ENCODE measurements around the gene SPHK1.
A peak's percentile ranks its signal among the peaks of the same experiment; 100 is the strongest.
"Not testable (repeated sequence)": the region's sequence is repeated elsewhere in the genome, so short reads cannot be mapped to it uniquely, and the experiment has no call there.

The SPHK1 gene

DNA sequence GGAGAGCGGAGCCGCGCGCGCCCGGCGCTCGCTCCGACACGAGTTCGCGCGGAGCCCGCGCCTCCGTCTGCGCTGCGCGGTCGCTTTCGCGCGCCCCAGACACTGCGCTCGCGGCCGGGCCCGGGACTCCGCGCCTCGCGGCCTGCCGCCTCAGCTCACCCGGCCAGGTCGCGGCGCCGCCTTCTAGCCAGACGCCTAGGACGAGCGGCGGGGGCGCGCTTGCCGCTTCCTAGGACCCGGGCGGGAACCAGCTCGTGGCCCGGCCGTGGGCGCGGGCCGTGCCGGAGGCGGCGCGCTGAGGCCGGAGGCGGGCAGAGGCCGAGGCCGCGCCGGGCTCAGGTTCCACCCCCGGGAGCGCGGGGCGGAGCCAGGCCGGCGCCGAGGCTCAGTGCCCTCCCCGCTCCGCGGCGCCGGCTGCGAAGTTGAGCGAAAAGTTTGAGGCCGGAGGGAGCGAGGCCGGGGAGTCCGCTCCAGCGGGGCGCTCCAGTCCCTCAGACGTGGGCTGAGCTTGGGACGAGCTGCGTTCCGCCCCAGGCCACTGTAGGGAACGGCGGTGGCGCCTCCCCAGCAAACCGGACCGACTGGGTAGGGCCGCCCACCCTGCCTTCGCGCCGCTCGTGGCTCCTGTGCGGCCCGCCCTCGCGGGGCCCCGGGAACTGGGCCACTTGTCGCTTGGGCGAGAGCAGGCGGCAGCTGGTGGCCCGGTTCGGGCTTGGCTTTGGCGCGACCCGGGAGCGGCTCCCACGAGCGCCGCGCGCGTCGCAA, at the start of gene SPHK1:
Gene SPHK1 (plus strand): TSS at position 388 of the 765 bp plus-strand sequence. CDS start 1,036 bp downstream, outside the sequence.
- peak; percentile 76 to 84 for DNase-seq

DNA sequence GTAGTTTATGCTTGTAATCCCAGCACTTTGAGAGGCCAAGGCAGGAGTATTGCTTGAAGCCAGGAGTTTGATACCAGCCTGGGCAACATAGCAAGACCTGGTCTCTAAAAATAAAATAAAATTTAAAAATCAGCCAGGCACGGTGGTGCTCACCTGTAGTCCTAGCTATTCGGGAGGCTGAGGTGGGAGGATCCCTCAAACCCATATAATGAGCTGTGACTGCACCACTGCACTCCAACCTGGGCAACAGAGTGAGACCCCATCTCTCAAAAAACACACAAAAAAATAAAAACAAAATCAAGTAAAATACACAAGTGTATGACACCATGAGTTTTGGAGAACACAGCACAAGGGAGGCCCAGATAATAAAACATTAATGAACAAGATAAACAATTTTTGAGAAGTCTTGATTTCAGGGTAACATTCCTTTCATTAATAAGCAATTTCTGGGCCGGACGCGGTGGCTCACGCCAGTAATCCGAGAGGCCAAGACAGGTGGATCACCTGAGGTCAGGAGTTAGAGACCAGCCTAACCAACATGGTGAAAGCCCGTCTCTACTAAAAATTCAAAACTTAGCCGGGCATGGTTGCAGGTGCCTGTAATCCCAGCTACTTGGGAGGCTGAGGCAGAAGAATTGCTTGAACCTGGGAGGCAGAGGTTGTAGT, 48.6 kb upstream of the SPHK1 start:
- DNase-seq, result no peak

- DNase-seq, result peak; percentile 31 to 32
These were observed 47.5 kb upstream of the SPHK1 start for GRCh38 chr17:76336756-76337412.

DNA sequence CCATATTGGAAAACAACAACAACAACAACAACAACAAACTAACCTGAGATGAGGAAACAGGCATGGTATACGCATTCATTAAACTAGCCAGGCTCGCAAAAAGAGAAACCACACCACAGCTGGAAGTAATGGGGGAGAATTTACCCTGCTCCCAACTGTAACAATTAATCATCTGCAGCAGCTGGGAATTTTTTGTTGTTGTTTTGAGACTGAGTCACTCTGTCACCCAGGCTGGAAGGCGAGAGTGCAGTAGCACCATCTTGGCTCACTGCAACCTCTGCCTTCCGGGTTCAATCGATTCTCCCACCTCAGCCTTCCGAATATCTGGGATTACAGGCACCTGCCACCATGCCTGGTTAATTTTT, 47.0 kb upstream of the SPHK1 start:
- no peak for DNase-seq

- DNase-seq, result no peak
These were observed 43.1 kb upstream of the SPHK1 start for GRCh38 chr17:76341301-76341700.

DNA sequence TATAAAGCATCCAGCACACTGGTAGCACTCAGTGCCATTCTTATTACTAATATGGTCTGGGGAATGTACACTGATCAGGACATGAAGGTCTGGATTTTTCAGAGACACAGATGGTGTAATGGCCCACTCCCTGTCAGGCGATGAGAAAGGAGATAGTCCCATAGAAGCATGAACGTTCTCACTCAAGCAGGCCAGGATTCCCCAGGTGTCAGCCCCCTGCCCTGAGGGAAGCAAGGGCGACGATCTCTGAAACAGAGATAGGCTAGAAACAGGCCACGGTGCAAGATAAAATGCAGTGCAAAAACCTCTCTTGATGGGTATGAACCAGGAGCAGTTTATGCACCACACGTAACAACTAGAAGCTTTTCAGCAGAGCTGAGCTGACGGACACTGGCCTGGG, 41.3 kb upstream of the SPHK1 start:
- no peak for DNase-seq

DNA sequence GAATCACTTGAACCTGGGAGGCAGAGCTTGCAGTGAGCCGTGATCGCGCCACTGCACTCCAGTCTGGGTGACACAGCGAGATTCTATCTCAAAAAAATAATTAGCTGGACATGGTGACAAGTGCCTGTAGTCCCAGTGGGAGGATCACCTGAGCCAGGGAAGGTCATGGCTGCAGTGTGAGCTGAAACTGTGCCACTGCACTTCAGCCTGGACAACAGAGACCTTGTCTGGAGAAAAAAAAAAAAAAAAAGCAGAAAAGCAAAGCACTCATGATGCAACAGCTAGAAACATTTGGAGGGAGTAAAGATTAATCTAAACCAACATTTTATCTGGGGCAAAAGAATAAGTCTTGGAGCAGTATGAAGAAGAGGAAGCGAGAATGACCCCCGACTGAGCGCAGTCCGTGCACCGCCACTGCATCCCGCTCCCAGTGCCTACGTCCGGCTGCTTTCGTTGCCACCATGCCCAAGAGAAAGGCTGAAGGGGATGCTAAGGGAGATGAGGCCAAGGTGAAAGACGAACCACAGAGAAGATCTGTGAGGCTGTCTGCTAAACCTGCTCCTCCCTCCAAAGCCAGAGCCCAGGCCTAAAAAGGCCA, 38.9 kb upstream of the SPHK1 start:
- no peak for DNase-seq

- DNase-seq, result not testable (repeated sequence)
These were observed 37.5 kb upstream of the SPHK1 start for GRCh38 chr17:76346936-76347335.

DNA sequence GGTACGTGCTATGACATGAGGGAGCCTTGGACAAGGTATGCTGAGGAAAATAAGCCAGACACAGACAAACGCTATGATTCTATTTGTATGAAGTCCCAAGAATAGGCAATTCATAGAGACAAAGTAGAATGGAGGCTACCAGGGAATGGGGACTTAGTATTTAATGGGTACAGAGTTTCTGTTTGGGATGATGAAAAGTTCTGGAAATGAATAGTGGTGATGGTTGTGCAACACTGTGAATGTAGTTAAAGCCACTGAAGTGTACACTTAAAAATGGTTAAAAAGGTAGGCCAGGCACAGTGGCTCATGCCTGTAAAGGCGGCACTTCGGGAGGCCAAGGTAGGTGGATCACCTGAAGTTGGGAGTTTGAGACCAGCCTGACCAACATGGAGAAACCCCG, 33.9 kb upstream of the SPHK1 start:
- no peak for DNase-seq

DNA sequence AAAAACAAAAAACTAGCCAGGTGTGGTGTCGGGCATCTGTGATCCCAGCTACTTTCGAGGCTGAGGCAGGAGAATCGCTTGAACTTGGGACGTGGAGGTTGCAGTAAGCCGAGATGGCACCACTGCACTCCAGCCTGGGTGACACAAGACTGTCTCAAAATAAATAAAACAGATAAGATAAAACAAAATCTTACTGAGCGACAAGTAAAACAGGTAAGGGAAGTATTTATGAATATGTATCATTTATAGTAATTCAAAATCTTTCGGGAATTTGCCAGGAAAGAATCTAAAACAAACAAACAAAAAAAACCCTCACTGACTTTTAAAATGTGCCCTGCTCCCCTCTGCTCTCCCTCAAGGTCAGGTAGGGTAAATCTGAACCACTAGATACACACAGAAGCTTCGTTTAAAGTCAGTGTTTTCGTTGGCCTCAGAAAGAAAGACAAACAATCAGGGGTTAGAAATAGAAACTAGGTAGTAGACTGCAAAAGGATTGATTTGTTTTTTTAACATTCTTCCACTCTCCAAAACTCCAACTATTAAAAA, 32.8 kb upstream of the SPHK1 start:
- no peak for DNase-seq

- DNase-seq, result peak in 1 of 2 experiments; percentile 16
These were observed 31.3 kb upstream of the SPHK1 start for GRCh38 chr17:76353004-76353598.

DNA sequence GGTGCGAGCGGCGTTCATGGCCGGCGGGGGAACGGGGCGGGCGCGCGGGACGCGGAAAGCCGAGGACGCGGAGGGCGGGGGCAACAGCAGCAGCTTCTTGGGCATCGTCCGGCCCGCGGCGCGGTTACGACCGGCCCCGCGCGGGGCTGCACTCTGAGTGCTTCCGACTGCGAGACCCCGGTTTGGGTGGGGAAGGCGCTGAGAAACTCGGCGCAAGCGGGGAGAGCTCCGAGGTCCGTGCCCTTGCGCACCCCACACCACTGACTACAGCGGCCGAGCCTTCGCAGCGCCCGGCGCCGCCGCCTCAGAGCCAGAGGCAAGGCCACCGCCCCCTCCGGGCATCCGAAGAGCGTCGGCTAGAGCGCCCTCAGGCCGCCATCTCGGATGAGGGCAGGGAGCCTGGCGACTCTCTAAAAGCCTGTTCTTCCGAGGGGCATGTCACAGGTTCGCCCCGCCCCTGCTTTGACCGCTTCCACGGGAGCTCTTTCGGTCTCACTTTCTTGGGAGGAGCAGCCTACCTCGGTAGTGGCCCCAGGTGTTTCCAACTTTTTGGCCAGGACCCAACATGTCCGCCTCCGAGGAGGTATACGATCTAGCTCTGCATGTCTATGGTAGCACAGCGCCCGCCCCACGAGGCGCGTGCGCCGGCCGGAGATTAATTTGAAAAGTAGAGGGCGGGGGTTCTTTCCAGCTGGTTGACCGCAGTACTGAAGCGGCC, 30.7 kb upstream of the SPHK1 start, which contains the start of gene PRPSAP1:
Gene PRPSAP1 (minus strand): TSS at position 318 of the 718 bp plus-strand sequence. CDS start 213 bp downstream, at position 105.
- peak; percentile 96 for DNase-seq

DNA sequence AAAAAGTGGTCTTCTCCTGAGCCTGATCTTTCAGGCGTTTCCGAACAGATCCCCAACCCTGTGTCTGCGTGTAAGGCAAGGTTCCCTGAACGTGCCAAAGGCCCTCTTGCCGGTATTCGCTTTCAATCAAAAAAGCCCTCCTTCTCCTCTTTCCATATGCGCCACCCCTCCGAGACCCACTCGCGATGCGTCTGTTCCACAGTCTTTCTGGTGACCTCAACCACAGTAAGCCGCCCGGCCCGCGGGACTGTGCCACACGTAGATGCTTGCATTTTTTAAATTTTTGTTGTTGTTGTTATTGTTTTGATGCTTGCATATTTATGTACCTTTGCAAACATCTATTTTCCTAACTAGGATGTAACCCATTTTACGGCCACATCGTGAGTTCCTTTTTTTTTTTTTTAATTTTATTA, 30.1 kb upstream of the SPHK1 start:
- DNase-seq, result no peak

GRCh38 chr17:76354747-76355310, 29.6 kb upstream of the SPHK1 start:
- DNase-seq, result peak; percentile 30 to 31

DNA sequence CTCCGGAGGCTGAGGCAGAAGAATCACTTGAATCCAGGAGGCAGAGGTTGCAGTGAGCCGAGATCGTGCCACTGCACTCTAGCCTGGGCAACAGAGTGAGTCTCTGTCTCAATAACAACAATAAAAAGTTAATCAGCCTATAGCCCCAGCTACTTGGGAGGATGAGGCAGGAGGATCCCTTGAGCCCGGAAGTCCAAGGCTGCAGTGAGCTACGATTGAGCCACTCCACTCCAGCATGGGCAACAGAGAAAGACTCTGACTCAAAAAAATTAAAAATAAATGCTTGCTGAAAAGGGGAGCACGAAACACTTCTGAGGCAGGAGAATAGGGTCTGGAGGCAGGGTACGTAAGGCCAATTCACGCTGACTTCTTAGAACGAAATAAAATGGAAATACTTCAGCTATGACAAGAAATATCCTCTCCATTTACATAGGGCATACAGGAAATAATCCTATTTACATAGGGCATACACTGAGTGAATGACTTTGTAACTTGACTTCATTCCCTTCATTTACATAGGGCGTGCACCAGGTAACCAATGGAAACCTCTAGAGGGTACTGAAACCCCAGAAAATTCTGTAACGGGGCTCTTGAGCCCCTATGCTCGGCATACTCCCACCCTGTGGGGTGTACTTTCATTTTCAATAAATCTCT, 27.5 kb upstream of the SPHK1 start:
- DNase-seq, result no peak

- no peak for DNase-seq
These were observed 26.7 kb upstream of the SPHK1 start for GRCh38 chr17:76357597-76358158.

DNA sequence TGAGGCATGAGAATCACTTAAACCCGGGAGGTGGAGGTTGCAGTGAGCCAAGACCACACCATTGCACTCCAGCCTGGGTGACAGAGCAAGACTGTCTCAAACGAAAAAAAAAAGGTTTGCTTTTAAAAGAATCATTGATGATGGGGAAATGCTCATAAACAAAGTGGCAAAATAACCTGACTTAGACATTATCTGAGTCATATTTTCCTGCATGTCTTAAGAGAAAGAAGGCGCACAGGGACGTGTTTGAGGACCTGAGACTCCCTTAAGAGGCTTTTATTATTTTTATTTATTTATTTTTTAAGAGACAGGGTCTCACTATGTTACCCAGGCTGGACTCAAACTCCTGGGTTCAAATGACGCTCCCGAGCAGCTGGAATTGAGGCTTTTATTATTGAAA, 25.0 kb upstream of the SPHK1 start:
- no peak for DNase-seq

- not testable (repeated sequence) for DNase-seq
These were observed 24.6 kb upstream of the SPHK1 start for GRCh38 chr17:76359776-76360175.

- no peak for DNase-seq
These were observed 23.9 kb upstream of the SPHK1 start for GRCh38 chr17:76360461-76360860.

- DNase-seq, result no peak
These were observed 21.1 kb upstream of the SPHK1 start for GRCh38 chr17:76363107-76363842.
